ENCODE data around the gene OR10A6.

DNA sequence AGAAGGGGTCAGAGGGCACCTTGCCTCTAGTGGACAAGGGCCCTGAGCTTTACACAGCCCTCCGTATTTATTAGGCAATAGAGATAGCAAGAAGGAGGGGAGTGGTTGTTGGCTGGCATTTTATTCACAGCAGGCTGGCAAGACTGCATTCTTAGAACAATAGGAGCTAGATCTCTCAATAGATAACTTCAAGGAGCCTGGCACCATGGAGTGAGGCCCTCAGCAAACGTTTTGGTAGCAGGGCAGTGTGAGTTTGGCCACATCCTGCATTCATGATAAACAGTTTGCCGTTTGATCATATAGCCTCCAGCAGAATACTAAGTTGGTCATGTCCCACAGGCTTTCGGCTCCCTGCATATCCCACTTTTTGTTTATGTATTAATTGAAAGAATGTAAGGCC is 31.6 kb downstream of the OR10A6 start:
- TF ChIP-seq CTCF (IDR thresholded peaks at IDR 0.05 in 8 of 11, conservative IDR thresholded peaks at IDR 0.05 in 3 of 11), result no peak
- TF ChIP-seq POLR2AphosphoS5 (IDR thresholded peaks at IDR 0.05), result no peak

All from spleen (tissue), 7 donors.